Measurements from ENCODE around the gene METTL25B.

METTL25B gene

GRCh38 chr1:156721131-156721530 is 7.1 kb upstream of the METTL25B start:
- TF ChIP-seq CTCF (IDR thresholded peaks at IDR 0.05): no peak

DNA sequence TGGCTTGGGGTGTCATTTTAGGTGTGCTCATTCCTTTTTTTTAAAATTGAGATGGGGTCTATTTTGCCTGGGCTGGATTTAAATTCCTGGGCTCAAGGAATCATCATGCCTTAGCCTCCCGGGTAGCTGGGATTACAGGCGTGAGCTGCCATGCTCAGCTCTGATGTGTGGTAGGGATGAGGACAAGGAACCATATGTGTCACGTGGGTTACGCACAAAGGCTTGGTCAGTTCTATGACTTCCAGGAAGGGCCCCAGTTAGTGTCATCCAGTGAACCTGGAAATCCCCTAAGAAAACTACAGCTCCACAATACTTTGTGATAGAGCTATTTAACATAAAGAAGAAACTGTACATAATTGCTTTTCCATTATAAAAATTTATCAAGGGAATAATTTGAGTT is 6.7 kb upstream of the METTL25B start:
- no peak for TF ChIP-seq CTCF (IDR thresholded peaks at IDR 0.05)

DNA sequence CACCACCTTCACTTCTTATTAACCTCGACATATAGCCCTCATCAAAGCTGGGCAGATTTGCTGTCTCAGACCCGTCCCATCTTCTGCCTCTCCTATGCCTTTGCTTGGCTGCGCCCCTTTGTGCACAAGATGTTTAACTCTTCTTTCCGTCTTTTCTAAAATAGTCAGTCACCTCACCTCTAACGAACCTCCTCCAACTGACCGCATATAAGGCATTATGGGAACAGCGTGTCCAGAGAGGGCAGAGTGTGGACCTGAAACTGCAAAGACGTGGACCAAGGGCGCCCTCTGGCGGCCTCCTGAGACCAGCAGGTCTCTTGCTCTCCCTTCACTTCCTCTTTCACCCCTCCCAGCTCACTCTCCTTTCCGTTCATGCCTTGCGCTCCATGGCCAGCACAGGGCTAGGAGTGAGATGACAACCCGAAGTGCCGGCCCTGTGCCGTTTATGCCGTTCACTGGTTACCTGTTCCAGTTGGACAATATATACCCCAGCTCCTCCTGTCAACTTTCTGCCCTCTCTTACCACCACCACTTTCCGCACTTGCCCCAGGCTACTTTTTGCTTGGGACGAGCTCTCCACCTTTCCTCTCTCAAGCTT is 2.5 kb upstream of the METTL25B start:
- TF ChIP-seq CTCF (IDR thresholded peaks at IDR 0.05): peak; percentile 98

DNA sequence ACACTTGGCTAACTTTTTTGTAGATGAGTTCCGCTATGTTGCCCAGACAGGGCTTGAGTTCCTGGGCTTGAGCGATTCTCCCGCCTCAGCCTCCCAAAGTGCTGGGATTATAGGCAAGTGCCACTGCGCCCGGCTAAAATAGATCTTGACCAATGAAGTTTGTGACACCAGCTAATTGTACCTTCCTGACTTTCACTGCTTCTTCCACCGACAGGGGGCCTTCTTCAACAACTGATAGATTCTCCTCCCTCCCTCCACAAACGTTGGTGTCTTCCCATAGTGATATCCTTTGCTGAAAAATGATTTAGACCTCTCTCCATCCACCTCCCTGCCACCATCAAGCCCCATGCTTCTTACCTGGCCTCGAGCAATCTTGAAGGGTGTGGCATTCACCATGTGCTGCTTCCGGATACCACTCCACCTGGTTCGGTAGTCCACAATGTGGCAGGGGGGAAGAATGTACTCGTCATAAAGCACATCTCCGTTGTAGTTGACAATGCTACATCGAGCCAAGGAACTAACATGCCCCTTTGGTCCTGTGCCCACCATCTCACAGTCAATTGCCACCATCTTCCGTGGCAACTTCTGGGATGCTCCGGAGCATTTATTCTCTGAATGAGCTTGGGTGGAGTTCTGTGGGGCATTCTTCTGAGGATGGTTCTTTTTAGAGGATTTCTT is 1.6 kb upstream of the METTL25B start:
- peak; percentile 67 for TF ChIP-seq CTCF (IDR thresholded peaks at IDR 0.05)

DNA sequence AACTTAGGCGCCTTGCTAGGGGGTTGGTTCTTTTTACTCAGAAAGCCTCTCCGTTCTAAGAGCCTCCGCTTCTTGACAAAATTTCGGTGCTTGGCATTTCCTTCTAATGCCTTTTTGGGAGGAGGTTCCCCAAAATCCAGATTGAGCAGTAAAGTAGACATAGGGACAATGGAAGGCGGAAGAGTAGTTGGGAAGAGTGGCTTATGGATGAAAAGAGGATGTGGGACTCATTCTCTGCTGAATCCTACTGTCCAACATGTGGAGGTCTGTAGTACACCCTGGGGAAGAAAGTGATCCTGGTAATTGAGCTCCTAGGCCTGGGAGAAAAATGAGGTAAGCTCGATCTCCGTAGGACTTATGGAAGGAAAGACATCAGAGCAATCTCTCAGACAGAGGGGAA is 777 bp upstream of the METTL25B start:
- no peak for TF ChIP-seq CTCF (IDR thresholded peaks at IDR 0.05)

- no peak for TF ChIP-seq CTCF (IDR thresholded peaks at IDR 0.05)
Measured at GRCh38 chr1:156728599-156729462, 562 bp downstream of the METTL25B start, which contains the start of gene ISG20L2. TSS of gene ISG20L2 (minus strand) at chr1:156728766. CDS start at chr1:156727652, 1,114 bp downstream.

GRCh38 chr1:156733989-156734584 is 5.8 kb downstream of the METTL25B start:
- TF ChIP-seq CTCF (IDR thresholded peaks at IDR 0.05): no peak
